ENCODE measurements around the gene PRCP. TPM values are rescaled to one million over a fixed set of nuclear protein-coding genes. Genes with fewer than 3 reads are reported as not detected.
A peak's percentile ranks its signal among the peaks of the same experiment; 100 is the strongest.

Gene PRCP
- total RNA-seq, 2 experiments from 2014 or later = 21.8 to 29.9 TPM

DNA sequence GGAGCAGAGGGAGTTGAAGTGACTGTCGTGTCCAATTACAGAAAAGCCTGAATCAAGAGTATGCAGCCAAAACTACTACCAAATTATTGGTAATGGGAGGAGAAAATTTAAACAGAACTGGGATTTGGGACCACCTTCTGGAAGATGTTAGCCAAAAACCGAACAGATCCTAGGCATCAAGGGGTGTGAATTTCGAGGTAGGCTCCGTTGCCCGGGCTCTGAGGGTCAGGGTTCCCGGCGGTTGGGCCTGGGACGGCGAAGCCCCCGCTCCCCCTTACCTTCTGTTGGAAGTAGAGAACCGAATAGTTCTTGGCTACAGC, 313 bp downstream of the PRCP start:
- Mint-ChIP-seq H3K9me3 (no peaks in the 10 kb centered on the region), H3K4me1 (ENCODE audit: low read depth) (peaks cover 61% of the 10 kb centered on the region), H3K27ac (peak overlapping the region; percentile 98), H3K27me3 (no peaks in the 10 kb centered on the region), H3K36me3 (ENCODE audit: low read depth) (peaks cover 7% of the 10 kb centered on the region), H3K4me3 (peak overlapping the region; percentile 79)
- intact Hi-C loops (cut with micrococcal nuclease) = loop anchor here (2.0 to 5.0 kb wide), 4 partner anchors 33 to 292 kb away; partner anchors contain the start of genes ANKRD42, PCF11 and RAB30
- ATAC-seq (no peak), DNase-seq (no peak)
- TF ChIP-seq, protein P1, sequence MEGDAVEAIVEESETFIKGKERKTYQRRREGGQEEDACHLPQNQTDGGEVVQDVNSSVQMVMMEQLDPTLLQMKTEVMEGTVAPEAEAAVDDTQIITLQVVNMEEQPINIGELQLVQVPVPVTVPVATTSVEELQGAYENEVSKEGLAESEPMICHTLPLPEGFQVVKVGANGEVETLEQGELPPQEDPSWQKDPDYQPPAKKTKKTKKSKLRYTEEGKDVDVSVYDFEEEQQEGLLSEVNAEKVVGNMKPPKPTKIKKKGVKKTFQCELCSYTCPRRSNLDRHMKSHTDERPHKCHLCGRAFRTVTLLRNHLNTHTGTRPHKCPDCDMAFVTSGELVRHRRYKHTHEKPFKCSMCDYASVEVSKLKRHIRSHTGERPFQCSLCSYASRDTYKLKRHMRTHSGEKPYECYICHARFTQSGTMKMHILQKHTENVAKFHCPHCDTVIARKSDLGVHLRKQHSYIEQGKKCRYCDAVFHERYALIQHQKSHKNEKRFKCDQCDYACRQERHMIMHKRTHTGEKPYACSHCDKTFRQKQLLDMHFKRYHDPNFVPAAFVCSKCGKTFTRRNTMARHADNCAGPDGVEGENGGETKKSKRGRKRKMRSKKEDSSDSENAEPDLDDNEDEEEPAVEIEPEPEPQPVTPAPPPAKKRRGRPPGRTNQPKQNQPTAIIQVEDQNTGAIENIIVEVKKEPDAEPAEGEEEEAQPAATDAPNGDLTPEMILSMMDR (IDR thresholded peaks at IDR 0.05) = no peak
- ChIA-PET CTCF (interaction anchor here (1.0 to 6.1 kb wide), 6 partner anchors 8 to 350 kb away, joined by 3 to 67 read pairs (median 5); partner anchors contain the start of gene RAB30), POLR2A (interaction anchor here (0.6 to 3.5 kb wide), 8 partner anchors 10 to 294 kb away, joined by 3 to 29 read pairs (median 4); partner anchors contain the start of genes ANKRD42 and PCF11)

DNA sequence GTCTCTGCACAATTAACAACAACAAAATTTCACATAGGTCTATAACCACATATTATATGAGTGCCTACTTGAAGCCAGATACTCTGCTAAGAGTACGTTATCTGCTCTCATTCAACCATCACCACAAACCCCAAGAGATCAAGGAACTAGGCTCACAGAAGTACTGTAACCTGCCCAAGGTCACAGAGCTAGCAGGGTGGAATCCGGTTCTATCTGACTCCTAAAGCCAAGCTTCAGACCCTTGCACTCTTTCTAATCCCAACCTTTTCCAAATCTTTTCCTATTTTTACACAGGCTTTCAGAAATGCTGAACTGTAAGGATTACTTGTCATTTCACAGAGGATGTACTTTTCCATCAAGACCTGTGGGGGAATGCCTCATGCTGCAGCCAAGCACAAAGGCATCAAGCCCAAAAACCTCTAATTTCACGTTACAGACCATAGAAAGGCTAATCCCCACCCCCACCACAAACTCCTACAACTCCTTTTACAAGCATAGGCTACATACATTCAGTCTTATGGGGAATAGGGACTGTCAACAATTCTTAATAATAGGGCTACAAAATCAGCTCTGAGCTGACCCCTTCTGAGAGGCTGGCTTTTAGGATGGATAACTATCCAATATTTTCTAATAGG, 927 bp downstream of the PRCP start:
- Mint-ChIP-seq H3K27me3 (no peaks in the 10 kb centered on the region), H3K4me1 (ENCODE audit: low read depth) (peaks cover 61% of the 10 kb centered on the region)
- POLR2A ChIA-PET = interaction anchor here (1.3 to 3.5 kb wide), 3 partner anchors 9 to 257 kb away, joined by 4 to 29 read pairs (median 7); partner anchors contain the start of gene PCF11

DNA sequence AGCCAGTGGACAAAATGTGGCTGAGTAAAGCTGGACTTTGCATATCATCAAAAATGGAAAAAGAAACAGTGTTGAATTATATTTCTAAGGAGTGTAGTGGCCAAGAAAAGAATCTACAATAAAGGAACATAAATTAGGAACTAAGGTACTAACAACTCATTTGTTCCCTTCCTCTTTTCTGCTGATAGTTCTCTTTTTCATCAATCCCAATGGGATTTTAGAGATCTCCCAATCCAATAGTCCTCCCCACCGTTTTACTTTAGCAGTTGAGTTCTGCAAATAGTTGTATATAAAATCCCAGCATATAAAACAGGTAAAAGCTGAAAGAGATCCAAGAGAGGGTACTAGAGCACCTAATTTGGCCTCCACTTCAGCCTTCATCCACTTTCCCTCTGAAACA, 2.0 kb downstream of the PRCP start:
- H3K4me1 Mint-ChIP-seq (ENCODE audit: low read depth) = peaks cover 50% of the 10 kb centered on the region
- DNase-seq (no peak), ATAC-seq (no peak)
- H3K27ac Mint-ChIP-seq = no peak overlapping the region
- intact Hi-C loops (cut with micrococcal nuclease) = no loop called here
- peaks cover 7% of the 10 kb centered on the region for H3K36me3 Mint-ChIP-seq (ENCODE audit: low read depth)
- POLR2A ChIA-PET = no interaction called here
- CTCF ChIA-PET = interaction anchor here (1.7 kb wide), 1 partner anchor 181 kb away, joined by 5 read pairs; no protein-coding TSS in a partner anchor
- no peaks in the 10 kb centered on the region for H3K27me3 Mint-ChIP-seq
- H3K4me3 Mint-ChIP-seq = peak overlapping the region; percentile 18
- H3K9me3 Mint-ChIP-seq = no peaks in the 10 kb centered on the region
- TF ChIP-seq, protein P1 (IDR thresholded peaks at IDR 0.05) = no peak

More for the DNA sequence above, 927 bp downstream of the PRCP start:
- TF ChIP-seq, protein P1 (IDR thresholded peaks at IDR 0.05) = no peak
- no peaks in the 10 kb centered on the region for H3K9me3 Mint-ChIP-seq
- peaks cover 7% of the 10 kb centered on the region for H3K36me3 Mint-ChIP-seq (ENCODE audit: low read depth)
- ATAC-seq (no peak), DNase-seq (peak; percentile 37)
- peak overlapping the region; percentile 79 for H3K4me3 Mint-ChIP-seq
- intact Hi-C loops (cut with micrococcal nuclease) = no loop called here
- CTCF ChIA-PET = interaction anchor here (0.6 to 6.1 kb wide), 4 partner anchors 14 to 351 kb away, joined by 4 to 67 read pairs (median 5); no protein-coding TSS in a partner anchor
- peak overlapping the region; percentile 98 for H3K27ac Mint-ChIP-seq

DNA sequence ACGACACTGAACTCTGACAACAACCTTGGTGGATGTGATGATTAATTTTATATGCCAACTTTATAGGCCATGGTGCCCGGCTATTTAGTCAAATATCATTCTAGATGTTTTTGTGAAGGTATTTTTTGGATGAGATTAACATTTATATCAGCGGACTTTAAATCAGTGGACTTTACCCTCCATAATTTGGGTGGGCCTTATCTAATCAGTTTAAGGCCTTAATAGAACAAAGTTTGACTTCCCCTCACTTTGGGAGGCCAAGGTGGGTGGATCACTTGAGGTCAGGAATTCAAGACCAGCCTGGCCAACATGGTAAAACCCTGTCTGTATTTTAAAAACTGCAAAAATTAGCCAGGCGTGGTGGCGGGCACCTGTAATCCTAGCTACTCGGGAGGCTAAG, 4.0 kb downstream of the PRCP start:
- Mint-ChIP-seq H3K4me3 (no peak overlapping the region), H3K27me3 (no peaks in the 10 kb centered on the region), H3K9me3 (no peaks in the 10 kb centered on the region), H3K4me1 (ENCODE audit: low read depth) (peaks cover 40% of the 10 kb centered on the region), H3K27ac (no peak overlapping the region), H3K36me3 (ENCODE audit: low read depth) (peaks cover 4% of the 10 kb centered on the region)
- ATAC-seq (no peak), DNase-seq (no peak)
- ChIA-PET CTCF (interaction anchor here (1.8 to 2.1 kb wide), 2 partner anchors 28 to 353 kb away, joined by 6 to 19 read pairs; no protein-coding TSS in a partner anchor), POLR2A (no interaction called here)
- intact Hi-C loops (cut with micrococcal nuclease) = no loop called here
- TF ChIP-seq, protein P1 (IDR thresholded peaks at IDR 0.05) = no peak

Data from activated CD8-positive, alpha-beta T cell treated with anti-CD3 and anti-CD28 coated beads for 36 hours (primary cell).